GM04503 (cell line): ENCODE measurements around the gene H6PD.

Source experiments
- DNase-seq: peaks from one replicate; pipeline ENCODE4 v3.0.0-alpha.2; 2012; ENCODE audit warnings: low read depth

The H6PD gene

DNA sequence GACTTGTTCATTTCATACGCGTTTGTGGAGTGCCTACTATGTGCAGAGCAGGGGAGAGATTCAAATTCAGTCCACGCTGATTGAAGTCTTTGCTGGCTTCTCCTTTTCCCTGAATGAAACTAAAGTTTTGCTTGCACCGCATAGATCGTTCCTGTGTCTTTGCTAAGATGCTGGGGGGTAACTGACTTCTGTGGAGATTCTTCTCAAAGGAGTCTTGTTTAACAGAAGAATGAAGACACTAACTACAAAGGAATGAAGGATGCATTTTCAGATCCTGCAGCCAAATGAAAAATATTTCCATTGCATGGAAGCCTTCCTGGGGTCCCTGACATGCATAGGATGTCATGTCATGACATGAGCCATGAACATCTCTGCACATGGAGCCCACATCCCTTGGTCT, 26.9 kb upstream of the H6PD start:
- DNase-seq, result no peak

DNA sequence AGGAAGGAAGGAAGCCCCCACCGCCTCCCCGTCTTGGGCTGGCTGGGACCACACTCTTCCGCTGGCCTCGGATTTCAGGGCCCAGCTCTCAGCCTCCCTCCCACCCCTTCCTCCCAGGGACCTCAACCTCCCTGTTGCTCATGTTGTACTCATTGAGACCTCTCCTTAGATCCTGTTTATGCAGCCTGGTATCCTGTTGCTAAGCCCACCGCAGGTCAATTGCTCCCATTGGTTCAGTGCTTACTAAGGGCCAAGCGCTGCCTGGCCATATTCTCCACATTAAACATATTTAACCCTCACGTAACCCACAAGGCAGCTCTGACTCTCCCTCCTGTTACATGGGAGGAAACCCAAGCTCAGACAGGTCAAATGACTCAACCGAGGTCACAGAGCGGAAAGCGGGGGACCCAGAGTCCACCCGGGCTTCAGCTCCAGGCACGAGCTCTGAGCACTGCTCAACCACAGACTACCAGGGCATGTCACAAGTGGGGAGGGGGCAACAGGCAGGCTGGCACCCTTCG, 23.2 kb upstream of the H6PD start:
- DNase-seq, result no peak

DNA sequence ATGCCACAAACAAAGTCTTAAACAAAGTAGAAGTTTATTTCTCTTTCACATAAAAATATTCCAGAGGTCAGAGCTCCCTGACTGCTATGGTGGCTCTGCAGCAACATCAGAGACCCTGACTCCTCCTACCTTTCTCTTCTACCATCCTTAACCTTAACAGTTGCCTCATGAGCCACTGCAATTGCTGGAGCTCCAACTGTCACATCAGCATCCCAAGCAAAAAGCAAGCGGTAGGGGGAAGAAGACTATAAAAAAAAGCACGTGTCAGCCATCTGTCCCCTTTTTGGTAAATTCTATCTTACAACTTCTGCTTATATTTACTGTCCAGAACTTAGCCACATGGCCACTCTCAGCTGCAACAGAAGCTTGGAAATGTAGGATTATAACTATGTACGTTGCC, 21.8 kb upstream of the H6PD start:
- DNase-seq, result no peak

DNA sequence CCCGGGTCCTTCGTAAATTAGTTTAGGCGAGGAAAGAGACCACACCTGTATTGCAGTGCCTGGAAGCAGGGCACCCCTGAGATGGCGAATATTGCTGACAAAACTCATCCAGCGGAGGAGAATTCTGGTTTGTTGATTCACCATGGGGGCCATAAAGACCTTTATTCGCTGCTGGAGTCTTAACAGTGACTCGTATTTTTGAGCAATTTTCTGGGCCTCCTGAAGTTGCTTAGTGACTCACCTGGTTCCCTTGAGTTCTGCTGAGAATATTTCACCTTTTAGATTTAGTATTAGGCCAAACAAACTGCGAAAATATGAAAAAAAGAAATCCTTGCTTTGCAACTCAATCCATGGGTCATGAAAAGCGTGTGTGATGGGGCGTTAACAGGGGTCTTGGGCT, 20.6 kb upstream of the H6PD start:
- DNase-seq, result no peak

DNA sequence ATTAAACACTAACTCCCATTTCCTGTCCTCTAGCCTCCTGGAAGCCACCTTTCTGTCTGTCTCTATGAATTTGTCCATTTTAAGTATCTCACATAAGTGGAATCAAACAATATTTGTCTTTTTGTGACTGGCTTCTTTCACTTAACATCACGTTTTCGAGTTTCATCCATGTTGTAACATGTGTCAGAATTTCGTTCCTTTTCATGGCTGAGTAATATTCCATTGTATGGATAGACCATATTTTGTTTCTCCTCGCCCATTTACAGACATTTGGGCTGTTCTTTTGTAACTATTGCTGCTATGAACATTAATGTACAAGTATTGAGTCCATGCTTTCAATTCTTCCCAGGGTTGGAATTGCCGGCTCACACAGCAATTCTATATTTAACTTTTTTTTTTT, 15.7 kb upstream of the H6PD start:
- no peak for DNase-seq

DNA sequence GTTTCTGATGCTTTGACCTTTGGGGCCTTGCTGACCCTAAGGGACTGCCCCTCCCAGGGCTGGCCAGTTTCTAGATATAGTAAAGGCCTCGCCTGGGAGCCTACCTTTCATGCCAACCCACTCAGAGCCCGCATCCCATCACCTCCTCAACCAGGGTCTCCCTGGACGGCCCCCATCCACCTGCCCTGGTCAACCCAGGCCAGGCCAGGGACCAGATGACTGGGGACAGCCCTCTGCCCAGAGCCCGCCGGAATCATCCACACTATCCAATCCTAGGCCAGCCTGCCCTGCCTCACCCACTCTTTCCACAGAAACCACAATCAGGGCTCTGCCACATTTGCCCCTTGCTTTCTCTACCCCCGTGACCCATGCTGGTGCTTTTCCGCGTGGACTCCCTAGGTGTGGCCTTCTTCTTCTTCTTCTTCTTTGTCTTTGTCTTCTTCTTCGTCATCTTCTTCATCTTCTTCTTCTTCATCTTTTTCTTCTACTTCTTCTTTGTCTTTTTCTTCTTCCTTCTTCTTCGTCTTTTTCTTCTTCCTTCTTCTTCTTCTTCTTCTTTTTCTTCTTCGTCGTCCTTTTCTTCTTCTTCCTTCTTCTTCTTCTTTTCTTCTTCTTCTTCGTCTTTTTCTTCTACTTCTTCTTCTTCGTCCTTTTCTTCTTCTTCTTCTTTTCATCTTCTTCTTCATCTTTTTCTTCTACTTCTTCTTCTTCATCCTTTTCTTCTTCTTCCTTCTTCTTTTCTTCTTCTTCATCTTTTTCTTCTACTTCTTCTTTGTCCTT, 11.5 kb upstream of the H6PD start:
- DNase-seq, result no peak

DNA sequence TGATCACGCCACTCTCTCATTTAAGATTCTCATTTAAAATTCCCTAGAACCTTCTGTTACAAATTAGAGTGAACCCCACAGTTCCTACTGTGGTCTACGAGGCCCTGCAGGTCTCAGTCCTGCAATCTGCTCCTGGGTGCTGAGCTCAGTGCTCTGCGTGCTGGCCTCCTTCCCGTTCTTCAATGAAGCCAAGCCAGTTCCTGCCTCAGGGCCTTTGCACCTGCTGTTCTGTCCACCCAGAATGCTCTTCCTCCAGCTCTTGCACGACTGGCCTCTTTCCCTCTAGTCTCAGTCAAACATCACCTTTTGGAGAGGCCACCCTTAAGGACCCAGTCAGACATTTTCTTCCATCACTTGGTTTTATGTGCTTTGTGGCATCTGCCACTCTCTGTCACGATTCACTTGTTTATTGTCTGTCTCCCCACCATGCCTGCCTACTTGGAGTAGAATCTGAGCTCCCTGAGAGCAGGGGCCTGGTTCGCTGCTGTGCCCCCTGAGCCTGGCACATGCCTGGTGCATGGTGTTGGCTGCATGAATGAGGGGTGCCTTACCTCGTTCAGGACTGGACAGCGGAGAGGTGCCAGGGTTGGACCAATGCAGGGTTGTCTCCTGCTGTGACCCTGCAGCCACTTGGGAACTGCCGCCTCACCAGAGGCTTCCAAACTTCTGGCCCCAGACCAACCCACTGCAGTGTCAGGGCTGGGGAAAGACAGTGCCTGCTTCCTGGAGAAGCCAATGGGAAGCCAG, 9.7 kb upstream of the H6PD start:
- DNase-seq, result no peak

DNA sequence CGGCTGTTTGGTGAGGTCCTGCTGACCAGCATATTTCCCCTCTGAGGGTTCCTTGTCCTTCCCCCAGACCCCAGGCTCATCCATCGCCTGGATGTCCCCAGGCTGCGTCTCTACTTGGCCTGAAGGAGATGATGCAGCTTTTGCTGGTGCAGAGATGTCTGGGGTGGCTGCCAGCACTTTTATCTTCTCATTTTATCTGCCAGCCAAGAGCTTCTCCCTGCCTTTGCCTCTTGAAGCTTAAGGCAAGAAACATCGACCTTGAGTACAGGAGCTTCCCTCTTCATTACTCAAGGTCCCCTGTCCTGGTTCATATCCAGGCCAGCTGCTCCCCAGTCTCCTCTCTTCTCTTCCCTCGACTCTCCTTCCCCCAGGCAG, 9.2 kb upstream of the H6PD start:
- DNase-seq, result no peak

DNA sequence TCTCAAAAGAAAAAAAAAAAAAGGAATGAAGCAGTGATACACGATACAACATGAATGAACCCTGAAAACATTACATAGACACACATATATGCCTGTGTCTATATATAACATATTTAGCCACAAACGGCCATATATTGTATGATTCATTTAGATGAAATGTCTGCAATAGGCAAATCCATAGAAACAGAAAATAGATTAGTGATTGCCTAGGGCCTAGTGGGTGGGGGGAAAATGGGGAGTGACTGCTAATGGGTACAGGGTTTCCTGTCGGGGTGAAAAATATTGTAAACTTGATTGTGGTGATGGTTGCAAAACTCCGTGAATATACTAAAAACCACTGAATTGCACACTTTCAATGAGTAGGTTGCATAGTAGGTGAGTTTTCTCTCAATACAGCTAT, 6.0 kb upstream of the H6PD start:
- no peak for DNase-seq

DNA sequence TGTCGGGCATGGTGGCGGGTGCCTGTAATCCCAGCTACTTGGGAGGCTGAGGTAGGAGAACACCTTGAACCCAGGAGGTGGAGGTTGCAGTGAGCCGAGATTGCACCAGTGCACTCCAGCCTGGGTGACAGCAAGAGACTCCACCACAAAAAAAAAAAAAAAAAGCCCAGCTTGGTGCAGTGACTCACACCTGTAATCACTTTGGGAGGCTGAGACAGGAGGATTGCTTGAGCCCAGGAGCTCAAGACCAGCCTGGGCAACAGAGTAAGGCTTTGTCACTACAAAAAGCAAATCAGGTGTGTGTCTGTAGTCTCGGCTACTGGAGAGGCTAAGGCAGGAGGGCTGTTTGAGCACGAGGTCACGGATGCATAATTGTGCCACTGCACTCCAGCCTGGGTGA, 5.0 kb upstream of the H6PD start:
- DNase-seq, result no peak

DNA sequence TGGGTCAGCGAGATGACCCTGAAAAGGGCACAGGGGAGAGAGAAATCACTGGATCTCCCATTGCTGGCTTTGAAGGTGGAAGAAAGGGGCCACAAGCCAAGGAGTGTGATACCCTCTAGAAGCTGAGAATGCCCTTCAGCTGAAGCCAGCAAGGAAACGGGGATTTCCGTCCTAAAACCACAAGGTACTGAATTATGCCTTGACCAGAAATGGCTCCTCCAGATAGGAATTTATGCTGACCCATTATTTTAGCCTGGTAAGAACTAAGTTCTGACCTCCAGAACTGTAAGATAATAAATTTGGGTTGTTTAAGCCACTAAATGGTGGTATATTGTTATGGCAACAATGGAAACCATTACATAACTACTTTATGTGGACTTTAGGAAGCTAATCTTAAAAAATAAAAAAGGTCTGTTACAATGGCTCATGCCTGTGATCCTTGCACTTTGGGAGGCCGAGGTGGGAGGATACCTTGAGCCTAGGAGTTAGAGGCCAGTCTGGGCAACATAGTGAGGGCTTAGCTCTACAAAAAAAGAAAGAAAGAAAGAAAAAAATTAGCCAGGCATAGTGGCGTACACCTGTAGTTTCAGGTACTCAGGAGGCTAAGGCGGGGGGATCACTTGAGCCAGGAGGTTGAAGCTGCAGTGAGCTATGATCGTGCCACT, 3.6 kb upstream of the H6PD start:
- DNase-seq, result no peak

DNA sequence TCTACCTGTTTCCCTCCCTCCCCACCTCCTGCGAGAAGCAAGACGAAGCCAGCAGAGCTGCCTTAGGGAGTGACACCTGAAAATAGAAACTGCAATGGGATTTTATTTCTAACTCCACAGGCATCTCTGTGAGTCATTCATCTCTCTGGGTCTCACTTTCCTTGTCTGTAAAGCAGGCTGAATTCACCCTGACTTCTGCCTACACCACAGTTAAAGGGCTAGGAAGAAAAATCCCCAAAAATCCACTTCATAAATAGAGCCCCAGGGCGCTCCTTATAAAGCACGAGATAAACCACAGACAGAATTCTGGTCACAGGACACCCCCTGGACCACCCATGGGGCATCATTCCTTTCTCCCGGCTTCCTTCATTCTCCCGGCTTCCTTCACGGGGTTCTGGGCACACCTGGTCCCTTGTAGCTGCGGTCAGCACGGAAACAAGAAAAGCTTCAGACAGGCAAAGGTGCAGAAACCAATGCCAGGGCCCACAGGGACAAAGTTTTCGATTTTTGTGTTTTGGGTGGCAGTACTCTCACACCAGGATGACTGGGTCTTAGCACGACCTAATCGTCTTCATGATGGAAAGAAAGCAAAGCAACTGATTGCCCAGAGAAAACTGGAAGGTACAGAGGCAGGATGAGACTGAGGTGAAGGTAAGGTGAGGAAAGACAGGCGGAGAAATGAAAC, 2.8 kb upstream of the H6PD start:
- no peak for DNase-seq

DNA sequence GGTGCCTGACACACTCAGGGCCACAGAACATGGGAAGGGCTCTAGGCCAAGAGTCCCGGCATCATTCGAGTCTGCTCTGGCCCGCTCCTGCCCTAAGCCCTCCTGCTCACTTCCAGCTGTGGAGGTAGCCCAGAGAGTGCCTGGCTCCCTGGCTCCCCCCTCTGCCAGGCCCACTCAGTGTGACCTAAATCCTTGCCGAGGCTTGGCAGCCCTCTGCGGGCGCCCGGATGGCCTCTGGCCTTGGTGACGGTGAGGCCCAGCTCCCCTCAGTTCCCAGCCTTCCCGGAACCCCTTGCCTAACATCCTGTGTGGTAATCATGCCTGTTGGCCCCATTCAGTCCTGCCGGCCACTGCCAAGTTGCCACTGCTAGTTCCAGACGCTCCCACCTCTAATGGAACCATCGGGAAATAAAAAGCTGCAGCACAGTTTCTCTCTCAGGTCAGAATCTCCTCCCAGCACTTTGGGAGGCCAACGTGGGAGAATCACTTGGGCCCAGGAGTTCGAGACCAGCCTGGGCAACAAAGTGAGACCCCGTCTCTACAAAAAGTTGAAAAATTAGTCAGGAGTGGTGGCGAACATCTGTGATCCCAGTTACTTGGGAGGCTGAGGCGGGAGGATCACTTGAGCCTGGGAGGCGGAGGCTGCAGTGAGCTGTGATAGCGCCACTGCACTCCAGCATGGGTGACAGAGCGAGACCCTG, 1.2 kb upstream of the H6PD start:
- DNase-seq, result peak; percentile 73

DNA sequence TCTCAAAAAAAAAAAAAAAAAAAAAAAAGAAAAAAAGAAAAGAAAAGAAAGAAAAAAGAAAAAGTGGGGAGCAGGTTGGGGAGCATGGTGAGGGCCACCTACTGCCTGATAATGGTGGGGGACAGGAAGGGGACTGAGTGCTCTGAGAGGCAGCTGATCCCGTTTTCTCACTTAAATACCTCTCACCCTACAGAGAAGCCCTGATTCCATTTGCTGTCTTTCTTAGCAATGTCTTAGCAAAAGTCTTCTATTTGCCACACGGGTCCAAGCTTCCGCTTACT, 692 bp upstream of the H6PD start:
- DNase-seq, result no peak

DNA sequence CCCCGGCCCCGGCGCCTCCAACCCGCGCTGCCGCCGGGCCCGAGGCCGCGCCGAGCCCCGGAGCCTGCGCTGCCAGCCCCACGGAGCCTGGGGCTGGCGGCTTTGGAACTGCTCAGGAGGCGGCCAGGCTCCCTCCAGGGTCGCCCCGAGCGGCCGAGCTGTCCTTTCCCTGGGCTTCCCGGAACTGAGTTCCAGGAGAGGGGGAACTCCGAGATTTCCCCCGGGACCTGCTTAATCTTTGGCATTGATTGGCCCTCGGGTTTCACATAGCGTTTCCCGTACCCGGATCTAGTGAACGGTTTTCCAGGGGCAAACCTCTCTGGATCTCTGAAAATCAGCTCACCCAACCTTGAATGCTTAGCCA, 504 bp downstream of the H6PD start:
- DNase-seq, result no peak

DNA sequence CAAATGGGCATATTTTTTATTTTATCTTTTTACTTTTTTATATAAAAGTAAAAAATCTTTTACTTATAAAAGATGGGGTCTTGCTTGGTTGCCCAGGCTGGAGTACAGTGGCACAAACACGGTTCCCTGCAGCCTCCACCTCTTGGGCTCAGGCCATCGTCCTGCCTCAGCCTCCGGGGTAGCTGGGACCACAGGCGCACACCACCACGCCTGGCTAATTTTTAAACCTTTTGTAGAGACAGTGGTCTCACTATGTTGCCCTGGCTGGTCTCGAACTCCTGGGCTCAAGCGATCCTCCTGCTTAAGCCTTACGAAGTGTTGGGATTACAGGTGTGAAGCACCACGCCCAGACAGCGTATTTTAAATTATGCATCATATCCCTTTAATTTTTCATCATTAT, 986 bp downstream of the H6PD start:
- DNase-seq, result no peak

DNA sequence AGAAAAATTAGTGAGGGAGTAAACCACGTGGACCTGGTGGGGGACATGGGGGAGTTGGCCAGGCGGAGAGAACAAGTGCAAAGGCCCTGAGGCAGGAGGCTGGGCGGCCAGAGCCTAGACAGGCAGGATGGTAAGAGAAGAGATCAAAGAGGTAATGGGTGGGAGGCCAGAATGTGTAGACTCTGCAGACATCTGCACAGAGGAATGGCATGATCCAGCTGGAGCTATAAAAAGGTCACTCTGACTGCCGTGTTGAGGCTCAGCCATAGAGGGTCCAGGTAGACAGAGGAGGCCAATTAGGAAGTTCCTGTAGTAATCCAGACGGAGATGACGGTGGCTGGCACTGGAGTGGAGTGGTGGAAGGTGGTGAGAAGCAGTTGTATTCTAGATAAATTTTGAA, 3.6 kb downstream of the H6PD start:
- DNase-seq, result no peak

DNA sequence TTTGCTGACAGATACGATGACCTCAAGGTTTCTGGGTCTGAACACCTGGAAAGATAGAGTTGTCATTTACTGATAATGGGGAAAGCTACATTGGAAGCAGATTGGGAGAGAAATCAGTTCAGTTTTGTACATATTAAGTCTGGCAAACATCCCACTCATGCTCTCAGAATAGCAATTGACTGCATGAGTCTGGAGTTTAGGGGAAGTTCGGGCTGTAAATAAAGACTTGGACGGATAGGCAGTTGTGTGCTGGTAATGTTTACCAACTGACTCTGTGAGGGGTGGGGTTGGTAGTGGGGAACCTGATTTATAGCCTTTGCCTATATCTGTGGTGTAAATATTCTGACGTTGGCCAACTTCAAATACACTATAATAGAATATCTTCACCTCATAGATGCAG, 4.0 kb downstream of the H6PD start:
- DNase-seq, result no peak

DNA sequence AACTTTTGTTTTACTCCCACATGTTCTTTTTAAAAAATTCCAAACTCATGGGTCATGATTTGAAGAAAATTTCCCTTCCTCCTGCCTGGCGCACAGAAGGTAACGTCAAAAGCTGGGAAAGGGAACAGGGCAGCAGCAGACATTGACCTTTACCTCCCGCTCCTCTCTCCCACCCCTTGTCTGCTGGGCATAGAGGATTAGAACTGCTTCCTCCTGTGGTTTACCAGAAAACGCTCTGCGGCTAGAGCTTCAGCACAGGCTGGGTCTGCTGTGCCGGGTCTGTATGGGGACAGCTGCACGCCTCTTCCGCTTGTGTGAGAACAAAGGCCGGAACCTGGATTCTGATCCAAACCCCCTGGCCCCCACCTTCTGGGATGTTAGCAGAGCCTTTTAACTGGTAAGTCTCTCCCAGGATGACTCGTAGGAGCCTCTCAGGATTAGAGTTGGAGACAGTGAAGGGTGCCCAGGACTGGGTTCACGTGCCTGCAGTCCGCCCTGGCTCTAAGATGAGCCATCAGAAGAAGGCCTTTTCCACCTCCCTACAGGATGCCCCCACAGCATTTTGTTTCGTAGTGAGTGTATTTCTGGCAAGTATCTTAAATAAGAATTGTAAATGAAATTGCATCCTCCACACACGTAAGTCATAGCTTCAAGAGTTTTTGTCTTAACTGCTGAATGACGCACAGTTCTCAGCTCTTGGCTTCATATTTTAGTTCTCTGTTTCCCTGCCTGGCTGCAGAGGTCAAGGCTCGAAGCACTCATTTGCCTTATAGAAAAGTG, 5.2 kb downstream of the H6PD start:
- DNase-seq, result no peak

DNA sequence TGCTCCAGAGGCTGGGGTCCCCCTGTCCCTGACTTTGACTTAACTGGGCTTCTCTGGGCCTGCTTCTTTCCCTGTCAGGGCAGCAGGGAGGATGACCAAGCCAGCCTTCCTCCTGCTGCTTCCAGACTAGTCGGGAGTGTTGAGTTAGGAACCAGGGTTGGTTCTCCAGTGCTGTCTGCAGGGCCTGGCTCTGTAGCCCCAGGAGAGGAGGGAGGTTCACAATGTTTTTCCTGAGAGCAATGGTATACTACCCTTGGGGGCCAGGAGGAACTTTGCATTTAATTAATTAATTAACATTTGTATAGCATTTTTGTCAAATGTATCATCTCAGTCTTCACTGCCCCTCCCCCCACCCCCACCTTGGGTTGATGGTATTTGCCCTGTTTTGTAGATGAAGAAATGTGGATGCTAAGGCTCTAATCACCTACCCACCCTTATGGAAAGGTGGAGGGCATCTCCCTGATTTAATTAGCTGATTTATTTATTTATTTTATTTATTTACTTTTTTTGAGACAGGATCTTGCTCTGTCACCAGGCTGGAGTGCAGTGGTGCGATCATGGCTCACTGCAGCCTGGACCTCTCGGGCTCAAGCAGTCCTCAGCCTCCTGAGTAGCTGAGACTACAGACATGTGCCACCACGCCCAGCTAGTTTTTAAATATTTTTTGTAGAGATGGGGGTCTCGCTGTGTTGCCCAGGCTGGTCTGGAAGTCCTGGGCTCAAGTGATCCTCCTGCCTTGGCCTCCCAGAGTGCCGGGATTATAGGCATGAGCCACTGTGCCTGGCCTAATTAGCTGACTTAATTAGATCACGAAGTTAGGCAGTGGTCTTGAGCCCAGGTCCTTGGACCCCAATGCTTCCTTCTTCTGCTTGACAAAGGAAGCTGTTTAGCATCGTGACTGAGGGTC, 6.6 kb downstream of the H6PD start:
- no peak for DNase-seq
